OCI-M2 (cell line): ENCODE measurements around the gene YARS1.

Source experiments
- DNase-seq: peaks from one replicate; lab custom pipeline; 2025; ENCODE audit not compliant: unreplicated experiment; lab: John Stamatoyannopoulos, UW

The YARS1 gene

DNA sequence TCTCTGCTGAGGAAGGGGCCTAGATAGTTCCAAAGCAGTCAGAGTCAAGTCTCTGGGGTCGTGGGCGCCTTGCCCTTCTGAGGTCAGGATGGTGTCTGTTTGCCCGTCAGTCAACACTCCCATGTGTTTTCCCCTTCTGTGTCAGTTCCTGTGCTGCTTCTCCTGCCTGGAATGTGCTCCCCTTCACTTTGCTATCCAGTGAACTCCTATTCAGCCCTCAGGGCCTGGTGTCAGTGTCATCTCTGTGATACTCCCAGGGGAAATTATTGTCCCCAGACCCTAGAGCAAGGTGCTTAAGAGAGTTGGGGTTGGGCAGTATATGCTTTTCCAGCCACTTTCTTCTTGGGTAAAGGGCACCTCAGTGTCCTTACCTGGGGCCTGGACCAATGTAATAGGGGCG lies 68.8 kb downstream of the YARS1 start:
- DNase-seq: no peak

- no peak for DNase-seq
Observed at GRCh38 chr1:32746130-32746529, 71.0 kb downstream of the YARS1 start.

DNA sequence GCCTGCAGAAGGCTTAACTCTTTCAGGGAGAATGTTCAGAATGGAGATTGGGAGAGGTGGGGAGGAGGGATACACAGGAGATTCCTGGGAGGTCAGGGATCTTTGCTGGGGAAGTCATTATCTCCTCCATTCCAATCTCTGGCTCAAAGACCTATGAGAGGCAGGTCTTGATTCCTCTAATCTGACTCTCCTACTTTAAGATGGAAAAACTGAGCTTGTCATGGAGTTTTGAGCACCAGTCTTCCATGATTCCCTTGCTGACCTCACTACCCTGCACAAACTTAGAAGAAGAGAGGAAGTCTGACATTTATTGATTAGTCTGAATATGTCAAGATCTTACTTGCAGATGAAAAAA lies 73.1 kb downstream of the YARS1 start:
- DNase-seq: no peak

DNA sequence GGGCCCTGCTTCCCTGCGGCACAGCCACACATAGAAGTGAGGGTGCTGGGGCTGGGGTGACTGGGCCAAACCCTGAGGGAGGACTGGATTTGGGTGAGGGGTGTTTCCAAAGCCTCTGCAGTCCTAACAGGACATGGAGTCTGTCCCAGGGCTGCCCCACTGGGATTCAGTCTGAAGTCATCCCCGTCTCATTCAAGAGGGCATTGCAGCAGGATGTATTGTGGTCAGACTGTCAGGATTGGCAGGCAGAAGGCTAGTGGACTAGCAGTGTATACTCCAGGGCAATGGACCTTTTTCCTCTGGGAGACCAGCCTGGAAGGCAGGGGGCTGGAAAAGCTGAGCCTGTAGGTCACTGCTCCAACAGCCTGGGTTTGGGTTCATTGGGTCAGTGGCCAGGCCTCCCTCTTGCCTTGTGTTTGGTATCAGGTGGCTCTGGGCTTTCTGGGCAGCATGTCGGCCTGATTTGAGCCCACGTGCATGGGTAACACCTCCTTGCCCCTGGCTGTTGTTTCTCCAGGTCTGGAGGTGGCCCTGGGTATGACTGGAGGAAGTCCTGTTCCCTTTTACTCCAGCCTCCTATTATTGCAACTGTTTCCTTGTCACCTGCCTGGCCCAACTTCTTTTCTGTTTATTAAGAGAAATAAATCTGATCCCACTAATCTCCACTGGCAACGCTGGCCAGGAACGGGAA lies 73.6 kb downstream of the YARS1 start:
- no peak for DNase-seq

GRCh38 chr1:32742956-32743355 lies 74.2 kb downstream of the YARS1 start:
- no peak for DNase-seq

- DNase-seq: no peak
Observed at GRCh38 chr1:32742199-32742947, 74.8 kb downstream of the YARS1 start.

- DNase-seq: no peak
Observed at GRCh38 chr1:32741413-32742198, 75.6 kb downstream of the YARS1 start.

DNA sequence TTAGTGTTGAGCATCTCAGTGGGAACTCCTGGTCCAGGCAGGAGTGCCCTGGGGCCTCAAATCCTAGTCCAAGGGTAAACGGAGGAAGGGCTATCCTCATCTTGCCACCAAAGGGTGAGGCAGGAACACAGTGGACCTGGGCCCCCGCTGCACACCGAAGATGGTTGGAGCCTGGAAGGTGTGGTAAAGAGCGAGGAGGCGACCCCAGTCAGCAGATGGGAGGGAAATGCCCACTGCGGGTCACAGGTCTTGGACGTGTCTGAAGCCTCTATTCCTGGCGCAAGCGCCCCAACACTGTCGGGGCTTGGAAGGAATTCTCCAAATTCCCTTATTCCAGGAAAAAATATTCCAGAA lies 76.1 kb downstream of the YARS1 start:
- no peak for DNase-seq

- no peak for DNase-seq
Observed at GRCh38 chr1:32736812-32737791, 80.1 kb downstream of the YARS1 start.

GRCh38 chr1:32733582-32734321 lies 83.4 kb downstream of the YARS1 start:
- DNase-seq: no peak

GRCh38 chr1:32729254-32730046 lies 87.7 kb downstream of the YARS1 start:
- DNase-seq: no peak

DNA sequence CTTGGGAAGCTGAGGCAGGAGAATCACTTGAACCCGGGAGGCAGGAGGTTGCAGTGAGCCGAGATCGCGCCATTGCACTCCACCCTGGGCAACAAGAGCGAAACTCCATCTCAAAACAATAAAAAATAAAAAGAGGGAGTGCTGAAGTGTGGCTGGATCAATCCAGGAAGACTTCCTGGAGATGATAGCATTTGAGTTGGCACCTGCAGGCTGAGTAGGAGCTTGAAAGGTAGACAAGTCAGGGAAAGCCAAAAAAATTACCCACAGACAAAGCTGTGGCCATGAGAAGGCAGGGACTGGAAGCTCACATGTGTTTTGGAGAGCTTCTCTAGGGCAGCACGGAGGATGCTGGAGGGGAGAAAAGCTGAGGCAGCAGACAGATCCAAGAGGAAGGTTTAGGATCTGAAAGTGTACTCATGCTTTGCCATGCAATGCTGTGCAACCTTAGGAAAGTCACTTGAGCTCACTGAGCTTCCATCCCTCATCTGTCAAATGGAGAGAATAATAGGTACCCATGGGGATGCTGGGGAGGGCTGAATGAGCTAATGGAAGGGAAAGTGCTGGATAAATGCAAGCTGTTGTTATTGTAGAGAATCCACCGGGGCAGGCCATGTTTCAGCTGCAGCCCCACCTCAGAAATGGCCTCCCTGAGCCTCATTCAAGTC lies 88.6 kb downstream of the YARS1 start:
- no peak for DNase-seq

DNA sequence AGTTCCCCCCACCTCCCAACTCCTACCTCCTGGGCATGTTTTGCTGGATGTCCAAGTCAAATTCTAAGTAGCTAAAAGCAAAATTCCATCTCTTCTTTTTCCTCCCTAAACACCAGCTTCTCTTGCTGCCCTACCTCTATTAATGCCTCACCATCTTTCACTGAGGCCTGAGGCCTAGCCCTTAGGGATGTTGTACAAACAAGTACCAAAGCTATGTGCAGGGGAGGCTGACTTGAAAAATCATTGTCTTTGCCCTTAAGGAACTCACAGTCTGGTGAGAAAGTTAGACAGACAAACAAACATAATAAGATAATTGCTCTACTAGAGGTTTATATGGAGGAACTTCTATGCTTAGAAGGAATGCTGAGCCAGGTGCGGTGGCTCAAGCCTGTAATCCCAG lies 89.3 kb downstream of the YARS1 start:
- DNase-seq: no peak

GRCh38 chr1:32725615-32725982 lies 91.6 kb downstream of the YARS1 start:
- DNase-seq: no peak
